Inflammatory macrophage (primary cell): ENCODE measurements around the gene CCDC201.

ENCODE experiments used
- DNase-seq, 2 donors: peaks; one replicate each; pipeline ENCODE4 v3.0.0-alpha.2; 2020 to 2022
- total RNA-seq, 18 experiments: gene quantifications; one replicate each; lab custom pipeline; 2026; ENCODE audit warnings: mixed read lengths in 6 of 18, inconsistent platforms in 2 of 18; lab: John Stamatoyannopoulos, UW

Gene CCDC201, protein sequence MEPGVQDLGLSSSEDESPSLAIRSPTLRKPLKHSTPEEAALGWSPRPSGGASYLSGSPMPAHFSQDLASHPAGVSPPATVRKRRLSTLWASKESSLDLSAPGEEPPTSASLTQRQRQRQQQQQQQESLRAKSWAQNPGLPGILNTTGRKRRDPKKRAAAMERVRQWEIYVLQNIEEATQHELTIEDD
- total RNA-seq: 0 to 0.12 (median 0) reads per million in 18 experiments

DNA sequence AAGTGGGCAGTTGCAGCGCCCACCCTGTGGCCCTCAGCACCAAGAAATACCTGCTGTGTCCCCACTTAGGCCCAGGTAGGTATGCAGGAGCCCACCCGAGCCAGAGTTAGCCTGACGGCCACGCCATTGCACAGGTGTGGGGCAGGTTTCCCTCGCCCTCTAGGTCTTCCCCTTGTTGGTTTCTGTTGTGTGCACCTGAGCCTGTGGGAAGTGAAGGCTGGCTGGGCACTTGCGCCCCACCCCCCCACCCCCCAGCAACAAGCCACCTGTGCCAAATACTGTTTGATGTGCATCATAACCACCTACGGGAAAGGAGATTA, at the start of gene CCDC201:
Gene CCDC201, minus strand, starts transcription at position 48 of the 320 bp plus-strand sequence. CDS start 75 bp downstream, outside the sequence.
- DNase-seq: no peak

DNA sequence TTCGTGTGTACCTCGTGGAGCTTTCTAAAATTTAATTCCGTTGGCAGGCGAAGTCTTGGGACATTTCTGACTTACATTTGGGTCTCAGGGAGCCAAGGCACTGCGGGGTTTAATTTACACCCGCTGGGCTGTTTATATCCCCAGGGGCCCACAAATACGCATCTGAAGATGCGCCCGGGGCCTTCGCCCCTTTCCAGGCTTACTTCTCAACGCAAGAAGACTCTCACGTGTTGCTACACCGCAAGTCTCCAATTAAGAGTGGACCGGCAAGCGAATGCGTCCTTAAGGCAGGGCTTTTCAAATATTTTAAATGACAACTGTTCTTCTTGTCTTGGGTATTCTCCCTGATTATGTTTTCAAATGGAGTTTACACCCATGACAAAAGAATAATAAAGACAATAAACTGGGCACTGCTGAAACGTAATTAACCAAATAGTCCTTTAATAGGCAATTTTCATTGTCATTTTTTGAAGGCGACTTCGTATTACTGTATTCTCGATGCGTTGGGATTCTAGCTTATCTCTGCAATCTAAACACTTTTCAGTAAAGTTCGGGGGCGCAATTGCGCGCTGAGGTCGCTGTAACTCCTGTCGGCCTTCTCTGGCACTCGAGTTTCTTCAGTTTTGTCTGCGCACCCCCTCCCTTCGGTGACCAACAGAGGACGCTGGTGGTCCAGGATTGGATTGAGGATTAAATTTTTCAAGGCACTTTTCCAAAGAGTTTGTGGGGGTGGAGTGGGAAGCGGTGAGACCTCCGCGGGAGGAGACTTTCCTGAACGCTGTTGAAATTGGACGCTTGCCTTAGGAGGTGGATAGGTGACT, 49.0 kb upstream of the CCDC201 start:
- no peak for DNase-seq

DNA sequence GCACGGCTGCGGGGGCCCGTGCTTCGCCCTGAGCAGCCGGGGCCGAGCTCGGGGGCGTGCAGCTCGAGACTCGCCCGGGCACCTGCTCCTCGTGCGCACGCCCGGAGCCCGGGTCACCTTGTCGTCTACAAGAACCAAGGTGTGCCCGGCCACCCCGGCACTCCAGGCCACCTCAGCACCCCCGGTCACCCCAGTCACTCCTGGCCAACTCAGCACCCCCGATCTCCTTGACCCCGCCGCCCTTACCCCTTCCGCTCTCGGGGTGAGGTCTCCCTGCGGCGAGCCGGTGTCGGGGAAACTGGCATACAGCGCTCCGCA, 48.5 kb upstream of the CCDC201 start:
- DNase-seq: no peak

DNA sequence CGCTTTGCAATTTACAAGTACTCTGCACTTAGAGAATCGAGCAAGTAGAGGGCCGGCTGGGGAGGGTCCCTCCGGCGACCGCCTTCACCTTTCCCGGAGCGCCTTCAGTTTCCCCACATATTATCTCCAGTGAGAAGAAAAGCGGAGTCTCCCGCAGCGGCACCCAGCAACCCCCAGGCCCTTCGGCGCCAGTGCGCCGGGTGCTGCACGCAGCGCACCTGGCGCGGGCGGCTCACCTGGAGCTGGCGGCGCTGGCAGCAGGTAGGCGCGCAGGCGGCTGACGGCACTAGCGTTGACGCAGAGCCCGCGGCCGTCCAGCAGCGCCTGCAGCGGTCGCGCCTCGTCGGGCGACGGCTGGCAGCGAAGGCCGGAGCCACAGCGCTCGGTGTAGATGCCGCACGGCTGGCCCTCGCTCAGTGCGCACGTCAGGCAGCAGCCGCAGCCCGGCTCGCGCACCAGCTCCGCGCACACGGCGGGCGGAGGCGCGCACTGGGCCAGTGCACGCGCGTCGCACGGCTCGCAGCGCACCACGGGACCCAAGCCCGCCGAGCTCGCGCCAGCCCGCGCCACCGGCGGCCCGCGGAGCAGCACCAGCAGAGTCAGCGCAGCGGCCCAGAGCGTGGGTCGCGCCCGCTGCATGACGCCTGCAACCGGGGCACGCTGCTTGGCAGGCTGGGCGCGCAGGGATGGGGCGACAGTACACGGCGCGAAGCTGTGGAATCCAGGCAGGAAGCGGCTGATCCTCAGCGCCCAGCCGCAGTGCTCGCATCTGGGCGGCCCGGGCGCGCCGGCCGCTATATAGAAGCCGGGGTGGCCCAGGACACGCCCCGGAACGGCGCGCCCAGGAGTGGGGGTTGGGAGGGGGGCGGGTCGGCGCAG, 47.9 kb upstream of the CCDC201 start, which contains the start of gene IGFBP3:
Gene IGFBP3, minus strand, starts transcription at position 771 of the 879 bp plus-strand sequence. Its CDS starts 132 bp downstream, at position 639.
- no peak for DNase-seq

DNA sequence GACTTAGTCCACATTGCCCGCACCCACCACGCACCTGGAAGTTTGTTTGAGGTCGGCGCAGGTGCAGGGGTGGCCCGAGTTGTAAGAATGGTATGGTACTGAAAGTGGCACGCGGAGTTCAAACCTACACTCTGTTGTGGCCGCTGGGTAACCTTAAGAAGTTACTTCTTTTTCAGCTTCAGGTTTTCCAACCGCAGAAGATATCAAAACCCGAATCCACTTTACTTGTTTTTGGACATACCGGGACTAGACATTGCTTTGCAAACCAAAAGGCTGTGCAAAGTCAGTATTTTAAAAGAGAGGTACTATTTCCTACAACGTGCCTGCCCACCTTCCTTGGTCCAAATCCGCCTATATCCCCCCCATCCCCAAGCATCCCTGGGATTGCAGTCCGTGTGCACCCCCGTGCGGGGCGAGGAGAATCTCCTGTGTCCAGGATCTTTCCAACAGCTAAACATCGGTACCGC, 47.1 kb upstream of the CCDC201 start:
- no peak for DNase-seq

- DNase-seq: no peak
These were observed 46.4 kb upstream of the CCDC201 start for GRCh38 chr7:45919231-45919784.

GRCh38 chr7:45918556-45918955, 45.7 kb upstream of the CCDC201 start:
- DNase-seq: no peak

- DNase-seq: peak; percentile 35 to 58
These were observed 44.8 kb upstream of the CCDC201 start for GRCh38 chr7:45917658-45918057.

DNA sequence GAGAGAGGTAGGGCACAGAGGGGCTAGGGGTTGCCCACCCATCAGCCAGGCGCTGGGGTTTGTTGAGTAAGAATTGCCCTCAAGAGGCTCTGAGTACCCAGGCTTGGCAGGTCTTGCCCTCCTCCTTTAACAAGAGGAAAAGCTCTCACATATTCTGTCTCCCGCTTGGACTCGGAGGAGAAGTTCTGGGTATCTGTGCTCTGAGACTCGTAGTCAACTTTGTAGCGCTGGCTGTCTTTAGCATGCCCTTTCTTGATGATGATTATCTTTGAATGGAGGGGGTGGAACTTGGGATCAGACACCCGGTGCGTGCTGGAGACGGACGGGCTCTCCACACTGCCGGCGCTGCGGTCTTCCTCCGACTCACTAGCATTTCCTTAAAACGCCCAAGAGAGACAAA, 44.2 kb upstream of the CCDC201 start:
- DNase-seq: no peak

GRCh38 chr7:45915606-45916005, 42.7 kb upstream of the CCDC201 start:
- DNase-seq: no peak

DNA sequence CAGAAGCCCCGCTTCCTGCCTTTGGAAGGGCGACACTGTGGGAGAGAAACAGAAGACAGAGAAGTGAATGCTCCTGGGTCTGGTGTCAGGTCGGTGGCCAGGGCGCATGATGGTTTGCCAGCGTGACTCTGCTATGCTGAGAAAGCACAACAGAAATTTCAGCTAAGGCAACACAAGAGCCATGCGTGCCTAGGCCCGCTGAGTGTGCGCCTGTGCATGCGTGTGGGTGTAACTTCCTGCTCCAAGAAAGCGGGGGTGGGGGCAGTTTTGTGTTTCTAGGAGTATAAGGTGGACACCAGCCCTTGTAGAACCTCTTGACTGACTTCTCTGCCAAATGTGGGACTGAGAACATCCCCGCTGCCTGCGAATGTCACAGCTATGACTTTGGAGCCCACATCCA, 42.0 kb upstream of the CCDC201 start:
- no peak for DNase-seq

DNA sequence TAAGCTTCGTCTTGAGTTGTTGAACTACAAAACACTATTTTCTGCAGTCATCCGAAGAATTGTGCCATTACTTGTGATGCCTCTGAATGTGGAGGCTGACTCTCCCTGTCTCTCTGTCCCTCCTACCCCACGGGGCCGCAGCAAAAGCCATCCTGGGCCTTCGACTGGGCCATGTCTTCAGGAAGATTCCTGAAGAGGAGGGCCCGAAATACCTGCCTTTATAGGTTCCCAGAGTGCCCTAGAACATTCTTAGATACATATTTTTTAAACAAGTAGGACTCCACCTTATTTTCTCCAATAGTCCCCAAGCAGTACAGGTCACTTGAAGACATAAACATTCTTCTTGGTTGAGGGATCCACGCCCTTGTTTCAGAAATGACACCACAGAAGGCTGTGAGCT, 40.1 kb upstream of the CCDC201 start:
- no peak for DNase-seq

DNA sequence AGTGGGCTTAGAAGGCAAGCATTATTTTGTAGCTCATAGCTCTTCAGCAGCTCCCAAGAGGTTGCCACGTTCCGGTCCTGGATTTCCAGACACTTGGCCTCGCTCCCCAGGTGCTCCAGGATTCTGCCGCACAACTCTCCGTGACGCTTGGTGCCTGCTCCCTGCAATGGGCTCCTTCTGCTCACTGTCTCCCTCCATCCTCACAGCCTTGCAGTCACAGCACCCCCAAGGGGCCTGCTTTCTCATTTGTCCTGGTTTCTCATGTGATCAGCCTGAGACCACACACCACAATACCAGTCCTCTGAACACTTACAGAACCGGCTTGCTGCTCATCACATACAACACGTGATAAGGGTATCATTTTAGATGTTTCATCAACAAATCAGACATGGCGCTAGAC, 38.4 kb upstream of the CCDC201 start:
- no peak for DNase-seq

- DNase-seq: no peak
These were observed 38.0 kb upstream of the CCDC201 start for GRCh38 chr7:45910855-45911254.

DNA sequence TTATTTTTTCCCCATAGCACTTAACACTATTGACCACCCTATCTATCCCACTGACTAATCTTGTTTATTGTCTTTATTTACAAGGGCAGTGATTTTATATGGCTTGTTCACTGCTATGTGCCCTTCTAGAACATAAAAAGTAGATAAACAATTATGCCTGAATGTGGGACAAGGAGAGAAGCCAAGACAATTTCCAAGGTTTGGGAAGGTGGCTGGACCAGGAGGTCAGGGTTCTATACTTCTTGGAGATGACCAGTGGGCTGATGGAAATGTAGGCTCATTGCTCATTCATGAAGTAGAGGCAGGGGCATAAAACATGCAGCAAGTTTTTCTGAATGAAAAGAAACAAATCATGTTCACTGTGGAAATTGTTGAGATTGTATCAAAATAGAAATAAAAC, 36.7 kb upstream of the CCDC201 start:
- DNase-seq: no peak

GRCh38 chr7:45902820-45903219, 29.9 kb upstream of the CCDC201 start:
- no peak for DNase-seq

DNA sequence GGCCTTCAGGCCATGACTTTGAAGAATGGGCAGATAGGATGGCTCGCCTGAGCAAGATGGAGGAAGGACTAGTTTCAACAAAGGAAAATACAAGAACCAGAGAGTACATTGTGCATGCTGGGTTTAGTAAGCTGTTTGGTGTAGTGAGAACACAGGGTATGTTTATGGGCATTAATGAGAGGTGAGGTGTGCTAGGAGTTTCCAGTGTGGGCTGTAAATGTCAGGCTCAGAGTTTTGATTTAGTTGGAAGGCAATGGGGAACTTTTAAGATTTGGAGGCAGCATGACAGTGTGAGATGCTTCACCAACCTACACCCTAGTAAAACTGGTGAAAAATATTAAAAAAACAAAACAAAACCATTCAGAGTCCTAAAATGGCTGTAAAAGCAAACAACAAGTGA, 28.7 kb upstream of the CCDC201 start:
- DNase-seq: no peak

- no peak for DNase-seq
These were observed 25.3 kb upstream of the CCDC201 start for GRCh38 chr7:45898222-45898621.

DNA sequence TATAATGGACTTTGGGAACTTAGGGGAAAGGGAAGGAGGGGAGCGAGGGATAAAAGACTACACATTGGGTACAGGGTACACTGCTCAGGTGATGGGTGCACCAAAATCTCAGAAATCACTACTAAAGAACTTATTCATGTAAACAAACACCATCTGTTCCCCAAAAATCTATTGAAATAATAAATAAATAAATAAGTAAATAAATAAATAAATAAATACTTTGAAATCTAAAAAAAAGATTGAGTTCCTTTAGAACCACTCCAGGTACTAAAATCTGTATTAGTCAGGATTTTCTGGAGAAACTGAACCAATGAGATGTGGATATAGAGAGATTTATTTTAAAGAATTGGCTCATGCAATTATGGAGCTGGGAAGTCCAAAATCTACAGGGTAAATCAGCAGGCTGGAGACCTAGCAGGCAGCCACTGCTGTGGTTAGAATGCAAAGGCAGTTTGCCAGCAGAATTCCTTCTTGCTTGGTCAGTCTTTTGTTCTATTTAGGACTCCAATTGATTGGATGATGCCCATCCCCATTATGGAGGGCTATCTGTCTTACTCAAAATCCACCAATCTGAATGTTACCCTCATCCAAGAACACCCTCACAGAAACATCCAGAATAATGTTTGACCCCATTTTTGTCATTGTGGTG, 24.3 kb upstream of the CCDC201 start:
- DNase-seq: no peak

DNA sequence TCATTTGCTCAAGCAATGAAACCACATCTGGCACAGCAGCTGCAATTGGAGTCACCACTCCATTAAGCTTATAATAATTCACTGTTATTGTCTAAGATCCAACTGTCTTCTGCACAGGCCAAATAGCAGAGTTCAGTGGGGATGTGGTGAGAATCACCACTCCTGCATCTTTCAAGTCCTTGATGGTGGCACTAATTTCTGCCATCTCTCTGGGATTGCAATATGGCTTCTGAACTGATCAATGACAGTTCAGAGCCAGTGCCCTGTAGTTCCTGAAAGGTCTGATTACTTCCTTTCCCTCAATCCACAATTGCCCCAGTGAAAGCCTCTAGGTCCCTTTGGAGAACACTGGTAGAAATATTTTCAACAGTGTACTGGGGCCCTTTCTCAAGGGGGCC, 21.8 kb upstream of the CCDC201 start:
- no peak for DNase-seq

- no peak for DNase-seq
These were observed 21.2 kb upstream of the CCDC201 start for GRCh38 chr7:45893996-45894664.
